NOMO-1 treated with DMSO at 0.1 percent for 48 hours (cell line): ENCODE measurements around the gene AOAH.
A peak's percentile ranks its signal among the peaks of the same experiment; 100 is the strongest.
"Not testable (repeated sequence)": the region's sequence is repeated elsewhere in the genome, so short reads cannot be mapped to it uniquely, and the experiment has no call there.

Experiments used
- DNase-seq: peaks from one replicate; lab custom pipeline; 2025; ENCODE audit not compliant: unreplicated experiment; lab: John Stamatoyannopoulos, UW

AOAH gene

DNA sequence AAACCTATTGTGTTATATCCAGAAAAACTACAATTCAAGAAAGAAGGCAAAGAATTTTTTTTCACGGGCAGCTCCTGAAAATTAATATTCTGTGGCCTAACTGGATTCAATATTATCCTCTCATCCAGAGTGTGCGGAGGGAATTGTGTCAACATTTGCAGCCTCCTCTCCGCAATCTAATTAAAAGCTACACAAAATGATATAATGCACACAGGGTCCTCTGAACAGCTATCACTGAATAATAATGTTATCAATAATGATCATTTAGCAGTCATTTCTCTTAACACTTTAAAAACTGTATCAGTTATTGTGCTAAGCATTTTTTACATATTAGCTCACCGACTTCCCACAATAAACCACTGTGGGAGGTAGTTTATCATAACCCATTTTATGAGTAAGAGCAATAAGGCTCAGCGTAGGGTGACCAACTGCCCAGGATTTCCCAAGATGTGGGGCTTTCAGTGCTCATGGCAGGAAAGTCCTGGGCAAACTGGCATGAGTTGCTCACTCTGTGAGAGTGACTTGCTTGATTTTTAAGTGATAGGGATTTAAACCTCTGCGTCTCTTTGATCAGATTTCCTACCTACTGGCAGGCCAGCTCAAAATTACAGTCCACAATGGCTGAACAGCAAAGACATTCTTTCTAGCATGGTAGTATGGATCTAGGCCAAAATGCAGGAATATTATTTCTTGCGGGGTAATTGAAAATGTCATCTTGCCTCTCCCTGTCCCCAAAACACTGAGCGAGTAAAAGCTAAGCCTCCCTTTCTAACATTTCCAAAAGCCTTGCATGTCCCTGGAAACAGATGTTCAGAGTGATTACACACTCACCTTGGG, 65.7 kb downstream of the AOAH start:
- DNase-seq, result no peak

- DNase-seq, result no peak
Measured at GRCh38 chr7:36657036-36657660, 67.1 kb downstream of the AOAH start.

DNA sequence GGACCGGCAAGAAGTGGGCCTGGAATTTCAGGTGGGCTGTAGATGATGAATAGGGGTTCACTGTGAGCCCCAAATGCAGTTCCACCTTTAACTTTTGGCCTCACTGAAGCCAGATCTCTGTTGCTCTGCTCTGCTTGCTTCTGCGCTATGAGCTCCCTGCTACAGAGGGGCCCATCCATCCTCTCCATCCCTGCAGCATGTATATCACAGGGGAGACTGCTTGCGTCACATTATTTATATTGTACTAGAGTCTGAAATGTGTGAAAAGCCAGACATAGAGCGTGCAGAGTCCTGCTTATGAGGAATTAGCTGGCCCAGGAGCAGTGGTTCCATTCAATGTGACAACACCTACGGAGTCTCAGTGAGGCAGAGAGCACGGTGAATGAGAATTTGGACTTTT, 69.9 kb downstream of the AOAH start:
- DNase-seq, result no peak

GRCh38 chr7:36653663-36654355, 70.5 kb downstream of the AOAH start:
- no peak for DNase-seq

- no peak for DNase-seq
Measured at GRCh38 chr7:36653008-36653662, 71.2 kb downstream of the AOAH start.

- no peak for DNase-seq
Measured at GRCh38 chr7:36652431-36652830, 71.9 kb downstream of the AOAH start.

DNA sequence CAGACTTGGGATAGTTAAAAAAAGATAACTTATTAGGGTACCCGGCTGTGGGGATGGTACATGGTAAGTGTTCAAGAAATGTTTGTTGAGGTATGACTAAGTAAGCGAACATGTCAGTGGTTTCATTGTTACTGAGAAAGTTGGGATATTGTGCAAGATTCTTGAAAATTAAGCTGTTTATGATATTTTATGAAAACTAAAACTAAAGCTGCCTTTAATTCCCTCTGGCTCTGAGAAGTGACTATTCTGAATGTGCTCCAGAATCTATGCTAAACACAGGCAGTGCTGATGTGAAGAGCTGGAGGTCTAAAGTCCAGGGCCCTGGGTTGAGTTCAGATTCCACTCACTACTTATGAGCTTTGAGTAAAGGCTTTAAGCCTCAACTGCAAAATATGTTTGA, 72.9 kb downstream of the AOAH start:
- DNase-seq, result no peak

GRCh38 chr7:36650766-36651312, 73.5 kb downstream of the AOAH start:
- DNase-seq, result peak; percentile 6

GRCh38 chr7:36650320-36650719, 74.0 kb downstream of the AOAH start:
- no peak for DNase-seq

- not testable (repeated sequence) for DNase-seq
Measured at GRCh38 chr7:36649319-36649718, 75.0 kb downstream of the AOAH start.

DNA sequence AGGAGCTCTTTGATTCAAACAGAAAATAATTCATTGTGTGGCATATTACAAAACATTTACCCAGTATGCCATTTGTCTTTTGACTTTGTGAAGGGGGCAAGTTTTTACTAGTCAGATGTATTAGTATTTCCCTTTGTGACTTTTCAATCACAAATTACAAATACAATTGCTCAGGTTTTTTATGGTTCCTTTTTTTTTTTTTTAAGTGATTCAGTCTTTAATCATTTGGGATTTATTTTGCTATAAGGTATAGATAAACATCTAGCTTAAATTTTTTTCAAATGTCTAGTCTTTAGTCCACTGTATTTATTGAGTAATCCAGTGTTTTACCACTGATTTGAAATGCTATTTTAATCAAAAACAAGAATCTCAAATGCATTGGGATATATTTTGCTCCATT, 75.9 kb downstream of the AOAH start:
- no peak for DNase-seq

GRCh38 chr7:36644625-36645422, 79.5 kb downstream of the AOAH start:
- DNase-seq, result no peak

- DNase-seq, result no peak
Measured at GRCh38 chr7:36642414-36642813, 81.9 kb downstream of the AOAH start.

DNA sequence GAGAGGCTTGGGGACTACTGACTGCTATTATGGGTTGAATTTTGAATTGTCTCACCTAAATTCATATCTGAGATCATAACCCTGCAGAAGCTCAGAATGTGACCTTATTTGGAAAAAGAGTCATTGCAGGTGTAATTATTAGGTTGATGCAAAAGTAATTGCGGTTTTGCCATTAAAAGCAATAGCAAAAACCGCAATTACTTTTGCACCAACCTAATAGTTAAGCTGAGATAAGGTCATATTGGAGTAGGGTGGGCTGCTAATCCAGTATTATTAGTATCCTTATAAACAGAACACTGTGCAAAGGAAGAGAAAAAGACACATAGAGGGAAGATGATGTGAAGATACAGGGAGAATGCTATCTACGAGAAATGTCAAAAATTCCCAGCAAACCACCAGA, 82.3 kb downstream of the AOAH start:
- no peak for DNase-seq

- DNase-seq, result no peak
Measured at GRCh38 chr7:36640682-36641081, 83.6 kb downstream of the AOAH start.

- no peak for DNase-seq
Measured at GRCh38 chr7:36639826-36640225, 84.5 kb downstream of the AOAH start.

DNA sequence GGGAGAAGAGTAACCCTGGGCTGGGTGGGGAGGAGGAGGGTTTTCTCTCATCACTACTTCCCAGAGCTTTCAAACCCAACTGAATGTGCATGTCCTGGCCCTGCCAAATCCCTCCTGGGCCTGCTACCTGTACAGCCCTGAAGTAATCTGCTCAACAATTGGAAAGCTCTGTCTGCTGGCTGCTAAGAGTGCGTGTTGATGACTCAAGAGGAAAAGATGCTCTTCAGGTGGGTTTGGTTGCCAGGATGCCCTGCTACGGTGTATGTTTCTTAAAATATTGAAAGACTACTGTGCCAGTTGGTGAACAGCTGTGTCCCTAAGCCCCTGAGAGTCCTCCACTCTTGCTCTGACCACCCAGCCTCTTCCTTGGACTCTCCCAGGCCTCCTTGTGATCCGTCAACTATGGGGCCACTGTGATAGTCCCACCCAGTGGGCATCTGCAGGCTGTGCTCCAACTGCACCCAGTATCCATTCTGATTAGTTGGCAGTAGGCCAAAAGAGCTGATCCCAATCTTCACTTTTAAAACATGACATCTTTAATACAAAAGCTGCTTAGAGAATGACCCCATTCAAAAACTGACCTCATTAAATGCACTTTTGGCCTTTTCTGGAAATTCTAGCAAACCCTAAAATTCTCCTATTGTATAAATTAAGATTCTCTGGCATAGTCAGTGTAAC, 85.6 kb downstream of the AOAH start:
- no peak for DNase-seq

- no peak for DNase-seq
Measured at GRCh38 chr7:36638140-36638539, 86.2 kb downstream of the AOAH start.

DNA sequence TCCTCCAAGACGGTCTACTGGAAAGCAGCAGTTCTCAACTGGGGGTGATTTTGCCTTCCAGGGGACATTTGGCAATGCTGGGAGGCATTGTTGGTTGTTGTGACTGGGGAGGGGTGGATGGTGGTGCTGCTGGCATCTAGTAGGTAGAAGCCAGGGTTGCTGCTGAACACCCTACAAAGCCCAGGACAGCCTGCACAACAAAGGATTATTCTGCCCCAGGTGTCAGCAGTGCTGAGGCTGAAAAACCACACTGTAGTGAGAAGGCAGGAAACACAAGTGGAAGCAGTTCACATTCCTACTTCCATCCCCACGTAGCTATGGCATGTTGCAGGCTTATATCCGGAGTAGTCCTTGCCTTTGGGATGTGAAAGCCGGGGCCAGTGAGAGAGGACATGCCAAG, 86.9 kb downstream of the AOAH start:
- no peak for DNase-seq

DNA sequence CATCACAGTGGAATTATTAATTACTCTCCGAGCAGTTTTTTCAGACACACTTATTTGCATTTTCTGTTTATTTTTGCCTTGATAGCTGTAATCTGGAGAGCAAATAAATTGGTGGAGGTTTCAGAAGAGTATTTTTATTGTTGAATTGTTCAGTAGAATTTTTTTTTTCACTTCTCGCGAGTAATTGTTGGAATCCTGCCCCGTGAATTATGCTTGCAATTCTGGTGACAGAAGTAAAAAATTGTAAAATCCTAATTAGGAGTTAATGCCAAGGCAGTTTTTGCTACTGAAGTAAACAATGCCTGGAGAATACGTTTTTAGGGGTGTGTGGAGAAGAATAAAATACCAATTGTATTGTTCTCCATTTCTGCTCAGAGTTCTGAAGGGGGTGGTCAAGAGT, 88.2 kb downstream of the AOAH start:
- DNase-seq, result no peak
